HuH-7.5 (cell line): ENCODE results near the gene RGS5.
"Not testable (repeated sequence)": the region's sequence is repeated elsewhere in the genome, so short reads cannot be mapped to it uniquely, and the experiment has no call there.

ENCODE experiments used
- DNase-seq: peaks from one replicate; pipeline ENCODE4 v3.0.0; 2011; ENCODE audit warnings: low spot score

The RGS5 gene, protein sequence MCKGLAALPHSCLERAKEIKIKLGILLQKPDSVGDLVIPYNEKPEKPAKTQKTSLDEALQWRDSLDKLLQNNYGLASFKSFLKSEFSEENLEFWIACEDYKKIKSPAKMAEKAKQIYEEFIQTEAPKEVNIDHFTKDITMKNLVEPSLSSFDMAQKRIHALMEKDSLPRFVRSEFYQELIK

DNA sequence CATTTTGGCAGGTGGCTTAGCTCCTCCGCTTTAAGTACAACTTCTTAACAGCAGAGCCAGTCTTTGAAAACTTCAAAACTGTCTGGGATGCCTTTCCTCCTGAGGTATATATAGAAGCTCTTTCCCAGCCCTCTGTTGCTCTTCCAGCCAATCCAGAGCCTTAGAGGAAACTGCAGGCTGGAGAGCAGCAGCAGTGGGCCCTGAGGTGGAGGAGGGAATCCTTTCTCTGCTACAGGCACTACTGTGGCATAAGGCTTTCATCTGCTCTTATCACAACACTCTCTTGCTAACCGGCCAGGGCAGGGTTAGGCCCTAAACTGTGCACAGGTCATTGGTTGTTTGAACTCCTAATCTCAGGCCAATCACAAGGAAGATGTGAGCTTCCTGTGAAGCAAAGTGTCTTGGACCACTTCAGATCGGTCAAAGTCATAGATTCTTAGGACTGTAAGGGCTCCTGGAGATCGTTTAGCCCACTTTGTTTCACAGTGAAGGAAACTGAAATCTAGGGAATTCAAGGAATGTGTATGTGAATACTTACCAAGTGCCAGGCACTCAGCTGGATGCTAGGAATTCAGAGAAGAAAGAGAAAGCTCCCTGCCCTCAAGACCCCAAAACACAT, at the start of gene RGS5:
RGS5 (minus strand) TSS at position 84 of the 619 bp plus-strand sequence; CDS start at position 3, 81 bp downstream.
- DNase-seq, result no peak

DNA sequence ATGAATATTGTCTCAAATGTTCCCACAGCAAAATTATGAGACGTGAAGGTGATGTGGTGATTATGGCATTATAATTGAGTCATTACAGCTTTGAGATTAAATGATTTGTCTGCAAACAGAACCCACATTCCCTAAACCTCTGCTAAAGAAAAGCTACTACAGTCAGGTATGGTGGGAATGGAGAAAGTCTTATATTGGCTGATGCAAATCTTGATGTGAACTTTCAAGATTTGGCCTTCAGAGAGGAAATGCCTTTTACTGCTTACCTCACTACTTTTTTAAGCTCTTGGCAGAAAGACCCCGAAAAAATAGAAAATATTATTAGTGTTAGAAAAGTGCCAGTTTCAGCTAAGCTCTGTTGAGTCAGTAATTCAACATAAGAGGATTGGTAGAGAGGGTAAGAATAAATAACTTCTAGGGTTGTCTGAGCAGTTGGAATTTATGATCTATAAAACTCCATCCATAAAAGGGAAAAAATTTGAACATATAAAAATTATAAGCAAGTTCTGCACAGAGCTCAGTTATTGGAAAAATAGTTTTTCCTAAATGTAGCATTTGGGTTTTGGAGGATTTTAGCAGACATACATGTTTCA, 47.8 kb upstream of the RGS5 start:
- no peak for DNase-seq

DNA sequence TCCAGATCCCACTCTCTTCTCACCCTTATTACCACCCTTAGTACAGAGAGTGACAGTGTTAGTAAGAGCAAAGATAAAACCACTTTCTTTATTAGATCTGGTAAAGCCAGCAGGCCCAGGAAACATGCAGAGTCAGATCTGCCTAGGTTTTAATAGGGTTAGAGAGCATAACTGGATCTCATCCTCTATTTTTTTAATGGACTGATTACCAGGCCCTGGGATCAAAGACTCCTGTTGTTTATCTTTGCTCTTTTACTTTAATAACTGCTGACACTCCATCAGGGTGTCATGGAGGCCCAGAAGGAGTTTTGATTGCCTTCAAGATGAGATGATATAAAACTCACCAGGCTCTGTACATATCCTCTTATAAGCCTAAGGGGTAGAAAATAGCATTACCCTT, 45.3 kb upstream of the RGS5 start:
- DNase-seq, result no peak

DNA sequence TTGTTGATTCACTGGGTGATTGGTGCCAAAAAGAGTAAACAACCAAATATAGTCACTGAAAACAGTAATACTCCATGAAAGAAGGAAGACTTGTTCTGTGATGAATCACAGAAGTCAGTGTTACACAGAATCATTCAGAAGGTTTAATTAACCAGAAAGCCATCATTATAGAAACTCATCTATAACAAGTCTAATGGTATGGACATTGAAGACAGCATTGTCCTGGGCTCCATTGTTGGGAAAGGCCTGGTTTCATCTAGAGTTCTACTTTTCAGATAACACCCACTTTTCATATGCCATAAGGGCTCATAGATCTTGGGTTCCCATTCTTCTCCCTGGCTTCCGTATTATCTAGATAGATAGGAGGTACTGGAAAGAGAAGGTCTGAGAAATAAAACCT, 41.9 kb upstream of the RGS5 start:
- DNase-seq, result not testable (repeated sequence)

DNA sequence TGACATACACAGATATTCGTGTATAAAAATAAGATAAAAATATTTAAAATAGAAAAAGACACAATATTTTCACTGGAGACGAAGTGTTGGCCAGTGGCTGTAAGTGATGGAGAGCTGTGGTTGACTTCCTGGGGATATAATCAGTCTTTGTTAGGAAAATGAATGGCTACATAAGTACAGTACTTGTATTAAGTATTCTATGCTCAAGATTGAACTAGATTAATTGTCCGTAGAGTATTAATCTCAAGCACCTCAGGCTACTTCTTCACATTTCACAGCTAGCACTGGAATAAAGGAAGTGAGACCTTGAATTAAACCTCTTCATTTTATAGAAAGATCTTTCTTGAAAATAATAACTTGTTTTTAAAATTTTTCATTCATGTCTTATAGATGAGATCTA, 39.0 kb upstream of the RGS5 start:
- DNase-seq, result no peak

DNA sequence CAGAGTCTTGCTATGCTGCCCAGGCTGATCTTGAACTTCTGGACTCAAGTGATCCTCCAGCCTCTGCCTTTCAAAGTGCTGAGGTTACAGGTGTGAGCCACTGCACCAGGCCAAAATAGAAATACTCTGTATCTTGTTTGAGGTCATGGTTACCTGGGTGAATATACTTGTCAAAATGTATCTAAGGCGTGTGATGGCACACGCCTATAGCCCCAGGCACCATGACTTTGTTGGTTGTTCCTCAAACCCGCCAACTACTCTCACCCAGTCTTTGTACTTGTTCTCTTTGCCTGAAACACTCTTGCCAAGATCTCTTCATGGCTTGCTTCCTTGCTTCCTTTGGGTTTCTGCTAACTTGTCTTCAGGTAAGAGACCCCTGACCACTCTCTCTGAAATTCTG, 38.0 kb upstream of the RGS5 start:
- DNase-seq, result no peak

DNA sequence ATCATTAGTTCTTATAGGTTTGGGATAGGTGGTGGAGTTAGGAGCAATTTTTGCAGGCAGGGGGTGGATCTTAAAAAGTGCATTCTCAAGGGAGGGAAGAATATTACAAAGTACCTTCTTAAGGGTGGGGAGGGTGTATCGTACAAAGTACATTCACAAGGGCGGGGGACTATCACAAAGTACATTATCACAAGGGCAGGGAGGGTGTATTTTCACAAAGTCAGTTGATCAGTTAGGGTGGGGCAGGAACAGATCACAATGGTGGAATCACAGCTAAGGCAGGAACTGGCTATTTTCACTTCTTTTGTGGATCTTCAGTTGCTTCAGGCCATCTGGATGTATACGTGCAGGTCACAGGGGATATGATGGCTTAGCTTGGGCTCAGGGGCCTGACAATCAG, 30.9 kb upstream of the RGS5 start:
- DNase-seq, result not testable (repeated sequence)

DNA sequence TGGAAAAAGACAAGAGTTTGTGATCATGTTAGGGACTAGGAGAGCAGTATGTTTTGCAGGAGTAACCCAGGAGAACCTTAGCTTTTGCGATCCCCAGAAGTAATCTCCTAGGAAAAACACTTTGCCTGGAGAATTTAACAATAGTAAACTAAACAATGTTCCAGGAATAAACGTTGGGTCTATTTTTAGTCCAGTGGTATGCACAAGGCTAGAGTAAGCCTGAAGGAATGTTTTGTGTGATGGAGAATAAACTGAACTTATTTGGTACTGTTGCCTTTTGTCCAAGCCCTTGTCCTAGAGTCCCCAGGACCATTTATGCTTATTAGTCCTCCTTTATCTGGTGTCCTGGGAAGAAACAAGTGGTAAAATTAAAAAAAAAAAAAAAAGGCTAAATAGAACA, 28.7 kb upstream of the RGS5 start:
- DNase-seq, result no peak

DNA sequence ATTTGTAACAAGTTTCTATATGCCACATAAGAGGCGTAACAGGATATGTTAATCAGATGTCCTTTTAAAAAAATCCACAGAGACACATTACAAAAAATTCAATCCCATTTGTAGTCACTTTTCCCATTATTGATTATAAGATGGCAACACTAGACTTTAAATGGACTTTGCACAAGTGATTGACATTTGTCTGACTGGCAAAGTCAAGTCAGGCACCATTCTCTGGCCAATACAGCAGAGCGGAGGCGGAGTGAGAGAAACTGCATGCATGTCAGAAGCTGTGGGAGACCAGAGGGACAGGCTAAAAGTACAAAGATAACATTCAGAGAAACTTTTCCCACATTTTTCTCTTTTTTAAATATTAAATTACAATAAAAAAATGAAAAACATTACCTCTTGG, 28.1 kb upstream of the RGS5 start:
- no peak for DNase-seq

DNA sequence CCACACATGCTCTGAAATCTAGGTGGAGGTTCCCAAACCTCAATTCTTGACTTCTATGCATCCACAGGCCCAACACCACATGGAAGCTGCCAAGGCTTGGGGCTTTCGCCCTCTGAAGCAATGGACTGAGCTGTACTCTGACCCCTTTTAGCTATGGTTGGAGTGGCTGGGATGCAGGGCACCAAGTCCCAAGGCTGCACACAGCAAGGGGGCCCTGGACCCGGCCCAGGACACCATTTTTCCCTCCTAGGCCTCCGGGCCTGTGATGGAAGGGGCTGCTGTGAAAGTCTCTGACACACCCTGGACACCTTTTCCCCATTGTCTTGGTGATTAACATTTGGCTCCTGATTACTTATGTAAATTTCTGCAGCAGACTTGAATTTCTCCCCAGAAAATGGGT, 25.6 kb upstream of the RGS5 start:
- DNase-seq, result not testable (repeated sequence)

DNA sequence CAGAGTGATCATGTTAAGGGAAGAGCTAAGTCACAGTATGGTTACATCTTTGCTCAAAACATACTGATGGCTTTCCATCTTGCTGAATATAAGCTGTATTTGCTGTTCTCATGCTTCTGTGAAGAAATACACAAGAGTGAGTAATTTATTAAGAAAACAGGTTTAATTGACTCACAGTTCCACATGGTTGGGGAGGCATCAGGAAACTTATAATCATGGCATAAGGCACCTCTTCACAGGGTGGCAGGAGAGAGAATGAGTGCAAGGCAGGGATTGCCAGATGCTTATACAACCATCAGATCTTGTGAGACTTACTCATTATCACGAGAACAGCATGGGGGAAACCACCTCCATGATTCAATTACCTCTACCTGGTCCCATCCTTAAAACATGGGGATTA, 24.4 kb upstream of the RGS5 start:
- DNase-seq, result no peak

DNA sequence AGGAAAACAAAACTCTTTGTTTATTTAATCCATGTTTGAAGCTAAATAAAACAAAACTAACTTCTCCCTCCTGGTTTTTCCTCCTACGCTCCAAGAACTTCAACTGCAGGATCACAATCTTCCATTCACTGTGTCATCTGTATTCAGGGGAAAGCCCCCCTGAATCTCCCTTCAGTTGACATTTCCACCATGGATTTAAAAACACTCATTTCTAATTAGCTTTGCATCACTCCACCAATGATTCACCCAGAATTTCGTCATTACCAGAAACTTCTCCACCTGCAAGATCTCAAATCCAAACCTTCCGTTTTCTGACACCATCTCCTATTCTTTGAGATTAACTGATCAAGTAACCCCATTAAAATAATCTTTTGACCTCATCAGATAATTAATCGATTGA, 10.9 kb upstream of the RGS5 start:
- DNase-seq, result no peak

DNA sequence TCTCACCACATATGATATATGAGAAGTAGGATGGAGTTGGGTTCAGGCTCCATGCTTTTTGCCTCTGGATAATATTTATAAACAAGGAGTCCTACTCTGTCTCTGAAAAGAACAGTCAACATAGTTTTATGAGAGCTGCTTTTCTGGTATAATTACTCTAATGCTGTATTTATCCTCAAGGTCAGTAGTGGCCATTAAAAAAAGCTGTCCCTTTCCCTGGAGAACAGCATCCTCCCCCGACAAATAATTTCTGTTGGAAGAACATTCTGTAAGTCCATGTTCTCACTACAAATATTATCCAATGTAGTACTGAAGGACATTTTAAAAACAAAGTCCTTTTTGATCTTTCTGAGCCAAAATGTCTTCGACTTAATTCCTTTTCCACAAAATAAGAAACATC, 9.0 kb upstream of the RGS5 start:
- no peak for DNase-seq

DNA sequence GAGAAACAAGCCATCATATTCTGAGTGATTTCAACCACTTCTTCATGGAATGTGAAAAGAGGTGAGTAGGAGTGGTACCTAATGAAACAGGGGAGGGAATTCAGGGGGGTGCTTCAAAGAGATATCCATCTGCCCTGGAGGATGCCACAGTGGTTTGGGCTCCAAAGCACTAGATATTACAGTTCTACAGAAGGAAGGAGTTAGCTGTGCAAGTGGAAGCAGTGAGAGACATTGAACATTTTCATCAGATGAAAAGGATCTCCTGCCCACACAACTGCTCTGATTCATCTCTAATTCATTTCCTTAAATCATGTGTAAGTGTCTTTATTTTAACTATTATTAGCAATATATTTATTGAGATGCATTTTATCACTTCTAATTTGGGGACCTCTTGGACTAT, 2.8 kb upstream of the RGS5 start:
- DNase-seq, result no peak

DNA sequence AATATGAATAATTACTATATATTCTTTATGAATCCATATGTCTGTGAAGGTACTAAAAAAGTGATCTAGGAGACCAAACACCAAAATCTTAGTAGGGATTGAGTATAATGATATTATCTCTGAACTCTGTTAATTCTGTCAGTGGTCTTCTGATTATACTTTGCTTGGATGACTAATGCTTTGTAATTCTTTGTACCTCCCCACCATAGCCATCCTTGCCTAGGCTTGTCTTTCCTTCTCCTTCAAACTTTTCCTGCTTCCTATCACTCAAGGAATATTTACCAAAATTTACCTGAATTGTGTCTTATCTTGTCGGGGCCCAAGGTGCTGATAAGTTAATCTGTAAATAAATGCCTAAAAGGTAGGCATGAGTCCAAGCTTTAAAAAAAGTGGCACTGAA, 845 bp upstream of the RGS5 start:
- no peak for DNase-seq

DNA sequence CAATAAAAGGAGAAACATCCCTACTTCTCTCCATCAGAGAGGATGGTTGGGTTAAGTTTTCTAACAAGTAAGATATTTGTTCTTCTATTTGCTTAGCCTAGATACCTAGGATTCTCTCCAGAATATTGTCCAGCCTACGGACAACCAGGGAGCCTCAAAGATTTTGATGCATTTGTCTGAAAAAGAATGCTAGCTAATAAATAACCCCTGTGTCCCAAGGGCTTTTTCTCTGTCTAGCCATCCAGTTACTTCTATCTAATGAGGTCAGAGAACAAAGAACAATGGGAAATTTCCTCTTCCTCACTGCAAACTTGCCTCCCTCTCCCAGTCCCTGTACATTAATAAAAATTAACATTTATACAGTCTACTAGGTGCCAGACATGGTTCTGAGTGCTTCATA, 810 bp downstream of the RGS5 start:
- DNase-seq, result no peak

DNA sequence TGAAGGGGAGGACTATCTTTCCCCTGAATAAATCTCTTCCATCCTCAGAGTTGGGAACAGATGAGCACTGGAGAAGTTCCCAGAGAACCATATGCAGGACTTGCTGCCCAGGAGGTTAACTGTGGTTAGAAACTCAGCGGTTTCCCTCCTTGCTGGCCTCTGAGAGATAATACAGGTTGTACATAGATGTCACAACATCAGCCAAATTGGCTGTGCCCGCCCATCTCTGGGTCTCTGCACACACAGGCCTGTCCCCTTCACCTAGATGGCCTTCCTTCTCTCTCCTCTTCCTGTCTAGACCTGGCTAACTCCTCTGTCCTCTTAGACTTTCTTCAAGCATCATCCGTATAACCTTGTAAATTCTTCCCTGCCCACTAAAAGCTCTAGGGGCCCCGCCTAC, 5.7 kb downstream of the RGS5 start:
- no peak for DNase-seq

DNA sequence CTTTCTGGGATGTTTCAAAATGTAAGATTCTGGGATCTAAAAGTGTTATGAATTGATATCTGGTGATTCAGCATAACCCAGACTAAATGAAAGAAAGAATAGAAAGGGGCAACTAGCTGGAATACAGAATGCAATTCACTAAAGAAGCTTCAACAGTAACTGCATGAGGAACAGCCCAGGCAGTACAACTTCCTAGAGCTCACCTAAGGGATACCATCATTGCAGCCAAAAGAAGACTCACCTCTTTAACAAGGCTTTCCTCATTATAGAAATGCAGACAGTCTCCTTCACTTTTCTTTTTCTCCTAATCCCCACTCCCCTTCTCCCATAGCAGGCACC, 6.3 kb downstream of the RGS5 start:
- DNase-seq, result no peak

DNA sequence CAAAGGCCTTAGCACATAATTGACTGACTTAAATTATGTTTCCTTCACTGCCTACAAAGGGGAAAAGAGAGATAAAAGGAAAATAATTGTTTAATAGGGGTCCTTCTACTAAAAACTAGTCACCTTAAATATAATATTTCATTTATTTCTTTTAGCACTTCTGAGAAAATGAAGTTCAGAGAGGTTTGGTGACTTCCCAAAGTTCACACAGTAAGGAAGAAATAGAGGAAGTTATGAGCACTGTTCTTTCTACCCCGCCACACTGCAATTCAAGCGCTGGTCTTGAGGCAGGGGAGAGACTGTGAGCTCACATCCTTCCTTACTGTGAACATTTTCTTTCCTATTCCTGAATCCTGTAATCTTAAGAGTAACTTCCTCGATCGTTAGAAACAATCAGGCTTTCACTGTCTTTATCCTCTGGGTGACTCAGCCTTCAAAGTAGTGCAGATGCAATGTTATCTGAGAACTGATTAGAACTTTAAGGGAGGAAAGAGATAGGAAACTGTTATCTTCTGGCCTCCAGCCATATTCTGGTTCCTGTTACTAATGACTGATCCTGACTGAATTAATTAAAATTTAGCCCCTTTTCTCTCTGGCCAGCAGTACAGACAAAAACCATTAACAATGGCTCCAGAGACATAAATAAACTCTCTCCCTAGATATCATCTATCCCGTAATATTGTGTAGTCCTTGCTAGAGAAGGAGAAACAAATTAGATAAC, 6.8 kb downstream of the RGS5 start:
- DNase-seq, result no peak

DNA sequence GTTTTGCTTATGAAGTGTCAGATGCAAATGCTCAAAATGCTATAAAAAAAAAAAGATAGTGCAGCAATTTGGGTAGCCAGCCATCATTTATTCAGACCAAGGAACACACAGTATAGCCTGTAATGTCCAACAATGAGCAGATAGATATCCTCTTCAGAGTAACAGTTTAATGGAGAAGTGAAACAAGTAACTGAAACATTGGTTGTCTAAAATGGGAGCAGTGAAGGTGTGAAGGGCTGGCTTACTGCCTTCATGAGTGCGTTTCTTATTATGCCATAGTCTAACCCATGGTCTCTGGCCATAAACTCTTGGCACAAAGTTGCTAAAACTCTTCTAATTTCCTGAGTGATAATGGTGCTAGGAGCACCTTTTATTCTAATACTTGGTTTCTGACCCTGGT, 11.4 kb downstream of the RGS5 start:
- DNase-seq, result no peak

DNA sequence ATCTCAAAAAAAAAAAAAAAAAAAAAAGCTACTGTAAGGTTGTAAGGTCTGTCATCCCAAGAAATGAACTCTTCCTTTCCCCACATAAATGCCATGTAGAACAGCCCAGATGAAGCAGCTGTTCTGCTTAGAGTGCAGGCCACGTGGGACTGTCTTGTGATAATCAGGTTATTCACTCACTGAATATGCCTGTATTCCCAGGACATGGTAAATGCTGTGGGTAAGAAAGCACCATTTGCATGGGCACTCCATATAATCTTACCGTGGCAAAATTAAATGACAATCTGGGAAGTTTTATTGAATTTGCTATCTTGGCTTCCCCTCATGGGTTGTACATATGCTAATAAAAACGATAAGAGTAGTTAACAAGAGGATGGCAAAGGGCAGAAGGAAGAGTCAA, 13.8 kb downstream of the RGS5 start:
- DNase-seq, result no peak

DNA sequence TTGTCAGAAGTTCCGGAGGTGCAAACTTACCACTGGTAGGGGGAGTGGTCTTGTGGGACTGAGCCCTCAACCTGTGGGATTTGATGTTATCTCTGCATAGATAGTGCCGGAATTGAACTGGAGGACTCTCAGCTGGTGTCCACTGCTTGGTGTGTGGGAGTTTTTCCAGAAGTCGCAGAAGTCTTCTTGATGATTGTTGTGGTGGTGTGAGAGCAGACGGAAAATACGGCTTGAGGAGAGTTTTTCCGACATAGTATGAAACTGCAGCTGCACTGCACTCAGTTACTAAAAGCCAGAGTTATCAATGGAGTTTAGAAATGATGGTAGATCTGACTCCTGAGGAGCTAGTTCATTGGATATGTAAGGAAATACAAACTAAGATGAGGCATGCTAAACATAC, 14.9 kb downstream of the RGS5 start:
- no peak for DNase-seq

DNA sequence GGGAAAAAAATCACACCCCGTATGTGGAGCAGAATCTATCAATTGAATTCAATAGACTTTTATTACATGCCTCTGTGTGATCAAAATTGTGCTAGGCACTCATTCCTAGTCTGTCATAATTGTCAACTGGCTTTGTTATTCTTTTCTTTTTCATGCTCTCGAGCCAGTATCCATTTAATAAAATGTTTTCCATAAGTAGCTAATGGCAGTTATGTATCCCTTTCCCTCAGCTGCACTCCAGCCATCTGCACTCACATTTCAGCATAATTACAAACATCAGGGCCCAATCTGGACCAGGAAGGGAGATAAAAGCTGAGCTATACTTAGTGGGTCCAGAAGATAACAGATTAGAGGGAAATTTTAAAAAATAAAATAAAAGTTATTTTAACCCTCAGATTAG, 15.9 kb downstream of the RGS5 start:
- DNase-seq, result no peak
